Stimulated activated CD4-positive, alpha-beta T cell treated with anti-CD3 and anti-CD28 coated beads, Interleukin-15, amount 100 ng/mL, for 1 hour (primary cell): ENCODE data around the gene CHD9.
"Not testable (repeated sequence)": the region's sequence is repeated elsewhere in the genome, so short reads cannot be mapped to it uniquely, and the experiment has no call there.

ENCODE experiments used
- DNase-seq, 2 donors: peaks; one replicate each; pipeline ENCODE4 v3.0.0-alpha.2; 2020; ENCODE audit warnings: low read depth in 1 of 2, low spot score in 1 of 2

The CHD9 gene

DNA sequence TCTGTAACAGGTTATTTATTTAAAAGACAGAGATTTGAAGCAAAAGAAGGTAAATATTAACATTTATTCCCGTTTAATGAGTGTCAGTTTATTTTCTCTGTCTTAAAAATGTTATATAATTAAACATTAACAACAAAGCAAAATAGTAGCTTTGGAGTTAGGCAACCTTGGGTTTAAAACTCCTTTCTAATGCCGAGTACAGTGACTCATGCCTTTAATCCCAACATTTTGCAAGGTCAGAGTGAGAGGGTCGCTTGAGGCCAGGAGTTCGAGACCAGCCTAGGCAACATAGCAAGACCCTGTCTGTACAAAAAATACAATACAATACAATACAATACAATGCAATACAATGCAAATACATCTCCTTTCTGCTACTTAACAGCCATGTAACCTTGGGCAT is 128.7 kb downstream of the CHD9 start:
- DNase-seq, result no peak

DNA sequence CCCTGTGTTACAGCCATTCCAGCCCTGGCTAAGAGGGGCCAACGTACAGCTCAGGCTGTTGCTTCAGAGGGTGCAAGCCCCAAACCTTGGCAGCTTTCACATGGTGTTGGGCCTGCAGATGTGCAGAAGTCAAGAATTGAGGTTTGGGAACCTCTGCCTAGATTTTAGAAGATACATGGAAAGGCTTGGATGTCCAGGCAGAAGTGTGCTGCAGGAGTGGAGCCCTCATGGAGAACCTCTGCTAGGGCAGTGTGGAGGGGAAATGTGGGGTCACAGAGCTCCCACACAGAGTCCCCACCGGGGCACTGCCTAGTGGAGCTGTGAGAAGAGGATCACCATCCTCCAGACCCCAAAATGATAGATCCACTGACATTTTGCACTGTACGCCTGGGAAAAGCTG is 130.9 kb downstream of the CHD9 start:
- DNase-seq, result not testable (repeated sequence)

DNA sequence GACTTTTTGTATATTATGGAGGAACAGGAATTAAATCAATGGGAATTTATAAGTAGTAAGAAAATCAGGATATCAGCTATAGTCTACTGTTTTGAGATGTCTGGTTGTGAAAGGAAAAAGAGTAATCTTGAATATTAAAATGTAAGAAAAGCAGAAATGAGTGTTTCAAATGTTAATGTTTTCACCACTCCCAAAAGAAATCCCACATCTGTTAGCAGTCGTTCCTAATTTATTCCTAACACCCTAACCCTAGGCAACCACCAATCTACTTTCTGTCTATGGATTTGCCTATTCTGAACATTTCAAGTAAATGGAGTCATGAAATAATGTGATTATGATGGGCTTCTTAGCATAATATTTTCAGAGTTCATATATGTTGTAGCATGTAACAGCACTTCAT is 133.0 kb downstream of the CHD9 start:
- DNase-seq, result no peak

DNA sequence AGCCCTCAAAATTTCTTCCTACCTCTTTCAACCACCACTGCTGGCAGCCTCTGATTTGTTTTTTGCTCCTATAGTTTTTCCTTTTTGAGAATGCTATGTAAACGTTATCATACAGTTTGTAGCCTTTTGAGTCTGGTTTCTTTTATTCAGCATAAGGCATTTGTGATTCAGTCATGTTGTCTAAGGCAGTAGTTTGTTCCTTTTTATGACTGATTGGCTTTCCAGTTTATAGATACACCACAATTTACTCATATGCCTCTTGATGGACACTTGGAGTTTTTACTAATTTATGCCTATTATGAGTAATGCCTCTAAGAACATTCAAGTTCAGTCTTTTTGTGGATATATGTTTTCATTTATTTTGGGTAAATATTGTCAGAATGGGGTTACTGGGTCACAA is 136.6 kb downstream of the CHD9 start:
- no peak for DNase-seq

DNA sequence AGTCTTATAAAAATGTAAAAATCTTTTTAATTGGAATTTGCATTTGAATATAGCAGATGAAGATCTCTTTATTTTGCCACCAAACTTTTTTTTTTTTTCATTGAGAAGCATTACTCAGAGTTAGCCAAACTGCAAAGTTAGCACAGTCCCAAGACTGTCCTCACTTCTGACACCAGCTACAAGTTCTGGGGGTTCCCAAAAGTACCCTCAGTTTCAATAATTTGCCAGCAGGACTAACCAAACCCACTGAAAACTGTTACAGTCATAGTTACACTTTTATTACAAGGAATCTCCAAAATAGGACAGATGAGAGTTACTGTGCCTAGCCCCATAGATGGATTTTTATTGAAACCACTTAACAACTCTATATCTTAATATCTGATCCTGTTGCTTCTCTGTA is 144.1 kb downstream of the CHD9 start:
- DNase-seq, result no peak

DNA sequence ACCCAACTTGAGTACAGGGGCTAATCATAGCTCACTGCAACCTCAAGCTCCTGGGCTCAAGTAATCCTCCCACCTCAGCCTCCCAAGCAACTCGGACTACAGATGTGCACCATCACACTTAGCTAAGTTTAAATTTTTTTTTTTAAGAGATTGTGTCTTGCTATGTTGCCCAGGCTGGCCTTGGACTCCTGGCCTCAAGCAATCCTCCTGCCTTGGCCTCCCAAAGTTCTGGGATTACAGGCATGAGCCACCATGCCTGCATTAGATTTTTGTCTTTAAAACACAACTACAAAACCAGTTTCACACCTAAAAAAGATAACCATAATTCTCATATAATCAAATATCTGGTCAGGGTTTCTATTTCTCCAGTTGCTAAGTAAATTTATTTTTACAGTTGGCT is 147.1 kb downstream of the CHD9 start:
- no peak for DNase-seq

DNA sequence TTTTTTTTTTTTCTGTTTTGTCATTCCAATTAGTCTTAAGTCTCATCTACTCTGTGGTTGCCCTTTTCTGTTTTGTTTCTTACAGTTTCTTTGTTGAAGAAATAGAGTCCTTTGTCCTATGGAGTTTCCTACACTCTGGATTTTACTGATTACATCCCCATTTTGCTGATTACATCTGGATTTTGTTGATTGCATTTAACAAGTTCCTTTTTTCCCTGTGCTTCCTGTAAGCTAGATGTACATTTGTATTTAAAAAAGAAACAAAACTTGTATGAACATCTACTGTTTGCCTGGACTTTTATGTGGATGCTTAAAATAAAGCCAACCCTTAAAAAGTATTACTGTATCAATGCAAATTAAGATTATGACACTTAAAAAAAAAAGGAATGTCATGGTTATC is 147.6 kb downstream of the CHD9 start:
- no peak for DNase-seq

DNA sequence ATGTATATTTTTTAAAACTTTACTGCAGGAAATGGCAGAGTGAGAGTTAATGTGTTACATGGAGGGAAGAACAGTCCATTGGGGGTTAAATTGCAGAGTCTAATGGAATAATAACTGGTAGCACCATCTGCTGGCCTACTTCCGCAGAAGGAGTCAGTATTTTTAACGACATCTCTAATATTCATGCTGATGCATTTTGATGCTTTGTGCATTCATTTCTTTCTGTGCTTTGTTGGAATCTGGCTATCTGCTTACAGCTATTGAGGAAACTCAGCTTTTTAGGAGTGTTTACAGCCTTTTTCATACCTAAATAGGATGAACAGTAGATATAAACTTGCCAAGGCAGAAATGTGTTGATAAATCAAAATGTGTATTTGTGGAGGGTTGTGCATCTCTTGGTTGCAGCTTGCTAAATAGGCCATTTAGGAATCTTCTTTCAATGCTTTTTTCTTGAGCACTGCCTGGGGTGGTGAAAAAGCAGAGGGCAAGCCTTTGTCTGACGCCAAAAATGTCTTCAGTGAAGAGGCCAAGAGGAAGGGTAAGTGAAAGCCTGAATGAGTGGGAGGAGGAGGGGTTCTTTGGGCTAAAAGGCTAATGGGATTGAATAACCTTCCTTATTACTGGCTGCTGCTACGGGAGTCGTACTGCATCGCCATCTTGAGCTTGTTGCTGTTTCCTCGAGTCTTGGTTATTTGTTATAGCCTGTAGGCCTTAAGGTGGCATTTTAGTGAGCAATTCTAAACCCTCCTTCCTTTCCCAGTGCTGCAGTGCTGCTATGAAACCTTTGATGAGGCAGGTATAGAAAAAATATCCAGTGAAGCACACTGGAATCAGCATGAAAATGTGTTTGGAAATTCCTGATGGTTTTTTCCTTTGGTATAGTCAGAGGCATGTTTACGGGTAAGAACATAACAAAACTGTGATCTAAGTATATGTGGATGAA is 153.3 kb downstream of the CHD9 start:
- DNase-seq, result no peak

DNA sequence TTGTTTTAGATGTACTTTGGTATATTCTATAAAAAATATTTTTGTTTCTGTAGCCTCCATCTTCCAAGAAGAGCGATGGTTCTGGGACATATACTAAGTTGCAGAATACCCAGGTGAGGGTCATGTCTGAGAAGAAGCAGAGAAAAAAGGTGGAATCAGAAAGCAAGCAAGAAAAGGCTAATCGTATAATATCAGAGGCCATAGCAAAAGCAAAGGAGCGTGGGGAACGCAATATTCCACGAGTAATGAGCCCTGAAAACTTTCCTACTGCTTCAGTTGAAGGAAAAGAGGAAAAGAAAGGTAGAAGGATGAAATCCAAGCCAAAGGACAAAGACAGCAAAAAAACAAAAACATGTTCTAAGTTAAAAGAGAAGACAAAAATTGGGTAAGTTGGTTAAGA is 154.6 kb downstream of the CHD9 start:
- DNase-seq, result no peak

DNA sequence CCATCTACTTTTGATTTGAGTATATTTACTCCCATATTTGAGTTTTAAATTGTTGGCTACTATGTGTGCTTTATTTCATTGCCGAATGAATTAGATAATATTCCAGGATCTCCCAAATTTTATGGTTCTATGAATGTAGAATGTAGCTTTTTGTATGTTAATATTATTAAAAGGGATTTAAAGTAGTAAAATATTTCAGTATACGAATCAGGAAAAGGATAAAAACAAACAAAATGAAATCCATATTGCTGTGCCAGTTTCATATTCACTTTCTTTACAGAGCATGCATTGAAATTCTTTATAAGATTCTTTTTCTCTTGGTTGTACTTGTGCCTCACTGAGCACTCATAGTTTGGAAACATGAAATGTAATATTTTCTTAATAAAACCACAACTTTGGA is 155.1 kb downstream of the CHD9 start:
- DNase-seq, result no peak

DNA sequence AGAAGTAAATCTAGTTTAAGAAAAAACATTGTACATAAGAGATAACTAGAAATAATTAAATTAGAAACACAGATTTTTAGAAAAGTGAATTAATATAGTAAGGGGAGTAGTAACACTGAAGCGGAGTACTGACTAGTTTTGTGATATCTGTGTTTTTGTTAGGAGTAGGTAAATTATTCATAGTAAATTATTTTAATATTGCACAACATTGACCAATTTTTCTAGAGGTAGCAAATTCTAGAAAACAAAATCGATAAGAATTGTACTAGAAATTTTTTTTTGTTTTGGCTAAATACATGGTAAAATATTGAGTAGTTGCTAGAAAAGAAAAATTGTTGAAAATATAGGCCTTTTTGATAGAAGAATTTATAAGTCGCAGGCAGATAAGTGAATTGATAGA is 156.5 kb downstream of the CHD9 start:
- no peak for DNase-seq

DNA sequence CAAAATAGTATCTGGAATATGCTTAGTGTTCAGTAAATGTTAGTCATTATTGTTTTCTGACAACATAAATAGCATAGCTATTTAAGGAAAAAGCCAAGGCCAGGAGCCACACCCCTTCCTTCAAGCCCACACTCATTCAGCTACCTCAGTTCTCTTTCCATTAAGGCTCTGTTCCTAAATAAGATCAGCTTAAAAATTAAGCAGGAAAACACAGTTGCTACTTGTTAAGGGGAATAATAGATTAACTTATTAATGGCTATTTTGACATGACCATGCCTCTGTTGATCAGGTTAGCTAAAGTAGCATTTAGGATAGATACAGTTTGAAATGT is 158.1 kb downstream of the CHD9 start:
- DNase-seq, result no peak

DNA sequence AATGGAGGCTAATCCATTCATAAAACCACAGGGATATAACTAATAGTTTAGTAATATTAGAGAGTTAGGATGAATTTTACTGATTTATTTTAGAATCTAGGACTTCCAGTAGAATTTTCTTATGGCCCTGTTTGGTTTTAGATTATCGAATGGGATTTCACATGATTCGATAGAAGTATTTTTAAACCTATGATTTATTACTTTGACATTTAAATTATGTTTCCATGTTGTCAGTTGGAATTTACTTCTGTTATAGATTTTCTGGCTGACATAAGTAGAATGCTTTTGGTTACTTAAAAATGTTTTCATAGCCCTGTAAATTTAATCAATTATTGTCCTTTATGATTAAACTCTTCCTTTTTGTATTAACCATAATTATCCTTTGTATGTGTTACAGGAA is 158.8 kb downstream of the CHD9 start:
- DNase-seq, result no peak

DNA sequence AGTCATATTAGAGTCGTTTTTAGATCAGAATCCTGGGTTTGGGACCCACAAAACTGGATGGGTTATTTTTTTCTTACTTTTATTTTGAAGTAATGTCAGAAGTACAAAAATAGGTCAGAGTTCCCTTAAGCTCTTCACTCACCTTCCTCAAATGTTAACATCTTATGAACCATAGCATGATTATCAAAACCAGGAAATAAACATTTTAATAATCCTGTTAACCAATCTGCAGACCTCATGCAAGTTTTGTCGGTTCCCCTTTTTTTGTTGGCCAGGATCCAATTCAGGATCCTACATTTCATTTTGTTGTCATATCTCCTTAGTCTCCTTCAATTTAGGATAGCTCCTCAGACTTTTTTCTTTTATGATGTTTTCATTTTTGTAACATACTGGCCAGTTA is 162.0 kb downstream of the CHD9 start:
- no peak for DNase-seq

DNA sequence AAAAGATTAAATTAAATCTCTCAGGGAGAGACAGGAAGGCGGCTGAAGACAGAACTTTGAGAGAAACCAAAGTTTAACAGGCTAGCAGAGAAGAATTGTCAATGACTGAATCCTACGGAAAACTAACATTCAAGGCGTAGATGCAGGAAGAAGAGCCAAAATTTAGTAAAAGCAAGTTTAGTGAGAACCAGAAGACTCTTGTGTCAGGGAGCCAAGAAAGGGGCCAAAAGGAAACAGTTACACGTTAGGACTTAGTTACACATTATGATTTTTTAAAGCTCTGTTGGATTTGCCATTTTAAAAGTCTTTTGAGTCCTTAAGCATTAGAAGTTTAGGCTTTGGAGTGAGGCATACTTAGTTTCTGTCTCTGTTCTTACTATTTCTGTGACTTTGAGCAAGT is 164.6 kb downstream of the CHD9 start:
- no peak for DNase-seq

DNA sequence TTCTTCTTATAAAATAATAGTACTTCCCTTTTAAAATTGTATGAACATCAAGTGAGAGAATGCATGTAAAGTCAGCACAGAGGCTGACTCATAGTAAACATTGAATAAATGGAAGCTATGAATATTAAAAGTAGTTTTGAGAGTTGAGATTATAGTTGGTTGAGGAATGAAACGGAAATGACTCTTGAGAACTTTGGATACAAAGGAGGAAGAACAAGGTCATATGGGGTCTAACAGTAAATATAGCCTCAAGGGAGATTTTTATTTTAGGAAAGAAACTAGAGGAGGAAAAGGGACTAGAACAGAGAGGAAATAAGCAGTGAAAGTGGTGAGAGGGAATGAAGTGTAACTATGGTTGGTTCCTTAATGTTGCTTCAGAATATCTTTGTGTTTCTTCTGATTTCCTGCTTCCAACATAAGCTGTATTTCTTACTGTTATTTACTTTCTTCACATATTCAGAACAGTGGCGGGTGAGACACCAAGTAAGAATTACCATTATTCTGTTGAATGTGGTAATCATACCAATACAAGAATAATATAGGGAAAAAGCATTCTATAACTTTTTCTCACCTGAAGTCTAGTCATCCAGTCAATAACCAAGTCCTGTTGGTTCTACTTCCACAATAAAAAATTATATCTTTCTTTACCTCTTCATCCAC is 165.1 kb downstream of the CHD9 start:
- no peak for DNase-seq

DNA sequence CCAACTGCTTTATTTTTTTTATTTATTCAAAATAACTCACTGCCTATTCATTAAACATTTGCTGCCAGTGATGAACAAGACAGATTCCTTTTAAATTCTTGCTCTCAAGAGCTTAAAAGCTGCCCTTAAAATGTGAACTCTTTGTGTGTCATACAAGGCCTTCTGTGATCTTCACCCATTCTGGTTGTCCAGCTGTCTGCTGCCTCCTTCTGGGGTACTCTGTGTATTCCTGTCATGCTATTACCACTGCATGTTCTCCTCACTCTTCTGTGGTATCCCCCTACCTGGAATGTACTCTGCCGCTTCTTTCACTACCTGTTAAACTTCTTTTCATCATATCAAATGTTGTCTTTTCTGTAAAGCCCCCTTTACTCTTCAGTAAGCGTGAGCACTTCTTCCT is 165.8 kb downstream of the CHD9 start:
- no peak for DNase-seq

DNA sequence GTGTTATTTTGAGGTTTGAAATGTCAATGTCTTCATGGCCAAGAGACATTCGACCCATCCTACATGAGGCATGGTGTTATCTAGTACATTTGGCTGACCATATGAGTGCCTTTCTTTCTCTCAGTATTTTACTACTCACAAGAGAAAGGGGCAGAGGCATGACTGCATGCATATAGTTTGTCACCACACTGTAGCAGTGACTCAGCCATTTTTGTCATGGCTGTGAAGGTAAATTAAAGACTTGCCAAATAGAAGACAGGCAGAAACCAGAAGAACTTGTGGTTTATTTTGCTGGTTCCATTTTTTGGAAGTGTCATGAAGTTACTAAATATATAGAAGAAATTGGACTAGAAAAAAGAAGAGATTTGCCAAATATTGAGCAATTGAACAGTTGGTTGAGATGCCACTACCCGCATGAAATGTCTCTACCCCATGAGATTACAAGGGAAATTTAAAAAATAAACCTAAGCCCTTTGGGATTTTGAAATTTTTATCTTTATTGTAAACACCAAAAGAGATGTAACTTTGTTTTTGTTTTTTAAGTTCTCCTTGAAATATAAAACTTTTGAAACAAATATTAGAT is 170.3 kb downstream of the CHD9 start:
- DNase-seq, result no peak

DNA sequence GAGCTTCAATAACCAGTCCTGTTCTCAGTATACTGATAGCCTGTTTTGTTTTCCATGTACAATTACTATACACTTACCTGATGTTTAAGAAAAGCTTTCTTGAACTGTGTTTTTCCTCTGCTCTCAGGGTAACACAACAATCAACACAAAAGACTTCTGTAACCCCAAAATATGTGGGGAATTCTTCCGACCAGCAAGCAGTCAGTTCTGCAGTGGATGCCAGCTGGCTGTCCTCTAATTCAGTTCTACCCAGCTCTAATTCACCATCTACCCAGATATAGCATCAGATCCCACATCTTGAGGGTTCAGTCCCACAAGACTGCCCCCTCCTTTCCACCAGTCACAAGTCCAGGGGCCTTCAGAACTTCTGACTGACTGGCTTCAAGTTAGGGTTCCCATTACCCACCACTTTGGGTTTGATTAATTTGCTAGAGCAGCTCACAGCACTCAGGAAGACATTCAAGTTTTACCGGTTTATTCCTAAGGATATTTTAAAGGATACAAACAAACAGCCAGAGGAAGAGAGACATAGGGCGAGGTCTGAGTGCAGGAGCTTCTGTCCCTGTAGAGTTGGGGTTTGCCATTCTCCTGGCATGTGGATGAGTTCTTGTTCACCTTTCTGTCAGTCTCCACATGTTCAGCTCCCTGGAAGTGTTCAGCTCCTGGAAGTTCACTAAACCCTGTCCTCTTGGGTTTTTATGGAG is 178.2 kb downstream of the CHD9 start:
- no peak for DNase-seq

DNA sequence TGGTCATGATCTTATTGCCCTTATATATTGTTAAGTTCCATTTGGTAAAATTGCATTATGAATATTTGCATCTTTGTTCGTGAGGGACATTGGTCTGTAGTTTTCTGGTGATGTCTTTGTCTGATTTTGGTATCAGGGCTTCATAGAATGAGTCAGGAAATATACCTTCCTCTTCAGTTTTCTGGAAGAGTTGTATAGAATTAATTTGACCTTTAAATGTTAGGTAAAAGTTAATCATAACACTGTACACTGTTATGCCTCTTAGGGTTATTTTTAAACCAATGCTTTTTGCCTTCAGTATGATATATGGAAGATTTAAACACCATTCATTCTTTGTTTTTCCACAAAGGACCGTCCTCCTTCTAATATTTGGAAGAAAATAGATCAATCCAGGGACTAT is 180.0 kb downstream of the CHD9 start:
- no peak for DNase-seq

DNA sequence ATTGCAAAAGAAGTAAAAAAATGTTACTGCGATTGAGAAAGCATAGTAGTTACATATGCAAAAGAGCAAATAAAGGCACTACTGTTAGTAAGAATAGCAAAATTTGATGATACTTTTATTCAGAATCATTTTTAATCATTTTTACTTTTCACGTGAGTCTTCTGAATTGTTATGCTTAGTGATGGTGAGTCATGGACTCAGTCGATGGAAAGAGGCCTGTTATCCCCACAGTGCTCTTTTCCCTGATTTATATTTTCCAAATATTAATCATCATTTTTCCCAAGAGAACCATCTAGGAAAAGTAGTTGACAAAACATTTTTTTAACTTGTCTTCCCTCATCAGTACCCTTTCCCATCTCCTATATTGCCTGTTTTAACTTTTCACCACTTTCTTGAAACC is 181.1 kb downstream of the CHD9 start:
- DNase-seq, result no peak

DNA sequence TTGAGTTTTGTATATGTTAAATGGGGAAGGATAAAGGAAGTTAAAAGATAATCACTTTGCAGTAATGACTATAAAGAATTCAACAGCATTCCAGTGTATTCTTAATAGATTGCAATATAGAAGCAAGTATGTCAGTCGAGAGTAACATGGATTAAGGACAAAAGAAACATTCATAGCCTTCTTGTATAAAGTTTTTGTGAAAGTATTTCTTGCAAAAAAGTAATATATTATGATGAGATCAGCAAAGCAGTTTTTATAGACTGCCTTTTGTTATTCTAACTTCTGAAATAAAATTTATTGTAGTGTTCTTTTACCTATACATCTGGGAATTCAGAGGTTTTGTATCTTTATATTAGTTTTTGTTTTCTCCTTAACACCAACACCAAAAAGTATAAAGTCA is 194.5 kb downstream of the CHD9 start:
- DNase-seq, result no peak
